H9 (cell line): ENCODE measurements around the gene DLX5. TPM values are rescaled to one million over a fixed set of nuclear protein-coding genes. Genes with fewer than 3 reads are reported as not detected.

Experiments used
- DNase-seq: peaks from one replicate; pipeline ENCODE4 v3.0.0-alpha.2; 2017
- H2AFZ ChIP-seq: one replicate; pipeline ENCODE4 v1.6.1; 2013; ENCODE audit warnings: mild to moderate bottlenecking, low read length, control low read depth, moderate library complexity
- H2AK5ac ChIP-seq: 2 replicates; pipeline ENCODE4 v1.6.1; 2013; ENCODE audit warnings: low read length, control low read depth, mixed read lengths; ENCODE audit not compliant: insufficient read length
- H2BK120ac ChIP-seq: one replicate; pipeline ENCODE4 v1.6.1; 2013; ENCODE audit warnings: low read depth, mild to moderate bottlenecking, low read length, control low read depth, inconsistent platforms; ENCODE audit not compliant: poor library complexity, severe bottlenecking
- H2BK12ac ChIP-seq: 2 replicates; pipeline ENCODE4 v1.6.1; 2013; ENCODE audit warnings: low read length, control low read depth, mixed read lengths, low read depth; ENCODE audit not compliant: insufficient read length
- H2BK15ac ChIP-seq: 2 replicates; pipeline ENCODE4 v1.6.1; 2013; ENCODE audit warnings: low read depth, low read length, control low read depth
- H2BK20ac ChIP-seq: one replicate; pipeline ENCODE4 v1.6.1; 2013; ENCODE audit warnings: low read depth, mild to moderate bottlenecking, low read length, control low read depth, inconsistent platforms; ENCODE audit not compliant: poor library complexity, severe bottlenecking
- H2BK5ac ChIP-seq: 2 replicates; pipeline ENCODE4 v1.6.1; 2013; ENCODE audit warnings: low read length, control low read depth, mixed read lengths; ENCODE audit not compliant: insufficient read length
- H3K14ac ChIP-seq: 2 replicates; pipeline ENCODE4 v1.6.1; 2013; ENCODE audit warnings: low read length, control low read depth; ENCODE audit not compliant: insufficient read depth
- H3K18ac ChIP-seq: 2 replicates; pipeline ENCODE4 v1.6.1; 2013; ENCODE audit warnings: low read depth, mild to moderate bottlenecking, mixed read lengths, low read length, control low read depth; ENCODE audit not compliant: insufficient read length
- H3K23ac ChIP-seq: 2 replicates; pipeline ENCODE4 v1.6.1; 2013; ENCODE audit warnings: low read length, control low read depth, mixed read lengths, low read depth; ENCODE audit not compliant: insufficient read length
- H3K23me2 ChIP-seq: 2 replicates; pipeline ENCODE4 v1.6.1; 2013; ENCODE audit warnings: low read depth, mild to moderate bottlenecking, mixed read lengths, low read length, control low read depth; ENCODE audit not compliant: insufficient read length, poor library complexity, severe bottlenecking
- H3K27ac ChIP-seq: 2 replicates; pipeline ENCODE4 v1.5.1; 2013; ENCODE audit warnings: low read length, control low read depth, mixed read lengths, low read depth; ENCODE audit not compliant: insufficient read length
- H3K27me3 ChIP-seq: 2 replicates; pipeline ENCODE4 v1.6.1; 2013; ENCODE audit warnings: low read length, control low read depth, inconsistent platforms; ENCODE audit not compliant: insufficient read depth
- H3K4ac ChIP-seq: 2 replicates; pipeline ENCODE4 v1.6.1; 2013; ENCODE audit warnings: low read depth, mild to moderate bottlenecking, control low read depth, inconsistent platforms, low read length, moderate library complexity
- H3K4me1 ChIP-seq: 2 replicates; pipeline ENCODE4 v1.6.1; 2013; ENCODE audit warnings: low read length, control low read depth, inconsistent platforms; ENCODE audit not compliant: insufficient read depth
- H3K4me2 ChIP-seq: 2 replicates; pipeline ENCODE4 v1.6.1; 2013; ENCODE audit warnings: low read length, control low read depth, mixed read lengths; ENCODE audit not compliant: insufficient read length, insufficient read depth
- H3K56ac ChIP-seq: 2 replicates; pipeline ENCODE4 v1.6.1; 2013; ENCODE audit warnings: low read depth, mild to moderate bottlenecking, mixed read lengths, low read length, control low read depth; ENCODE audit not compliant: insufficient read length
- H3K79me1 ChIP-seq: 2 replicates; pipeline ENCODE4 v1.6.1; 2013; ENCODE audit warnings: low read depth, mild to moderate bottlenecking, moderate library complexity, low read length, control low read depth, inconsistent platforms; ENCODE audit not compliant: insufficient read depth, poor library complexity, severe bottlenecking
- H3K79me2 ChIP-seq: 2 replicates; pipeline ENCODE4 v1.6.1; 2013; ENCODE audit warnings: low read length, control low read depth, inconsistent platforms; ENCODE audit not compliant: insufficient read depth
- H3K9ac ChIP-seq: 2 replicates; pipeline ENCODE4 v1.6.1; 2013; ENCODE audit warnings: low read length, control low read depth, mixed read lengths; ENCODE audit not compliant: insufficient read length; ENCODE audit errors: extremely low read depth
- H3K9me3 ChIP-seq: one replicate; pipeline ENCODE4 v1.6.1; 2013; ENCODE audit warnings: low read depth, low read length, inconsistent platforms; ENCODE audit not compliant: control insufficient read depth
- H3T11ph ChIP-seq: one replicate; pipeline ENCODE4 v1.6.1; 2013; ENCODE audit warnings: mild to moderate bottlenecking, low read length, control low read depth, inconsistent platforms
- H4K20me1 ChIP-seq: one replicate; pipeline ENCODE4 v1.6.1; 2013; ENCODE audit not compliant: control insufficient read depth, insufficient read length, insufficient read depth
- H4K5ac ChIP-seq: 2 replicates; pipeline ENCODE4 v1.6.1; 2013; ENCODE audit warnings: low read depth, mild to moderate bottlenecking, mixed read lengths, low read length, control low read depth; ENCODE audit not compliant: insufficient read length
- H4K8ac ChIP-seq: replicated peaks from 2 replicates; pipeline ENCODE4 v1.6.1; 2013; ENCODE audit warnings: low read length, control low read depth, mixed read lengths, low read depth; ENCODE audit not compliant: insufficient read length
- H4K91ac ChIP-seq: 2 replicates; pipeline ENCODE4 v1.6.1; 2013; ENCODE audit warnings: low read depth, mild to moderate bottlenecking, moderate library complexity, mixed read lengths, low read length, control low read depth; ENCODE audit not compliant: insufficient read length
- H3K27ac Mint-ChIP-seq, 3 experiments: 2 replicates in 2 of 3; 3 replicates in 1 of 3; pipeline ENCODE4 v1.8.0; 2020 to 2021; ENCODE audit warnings: mixed read lengths in 3 of 3, mild to moderate bottlenecking in 1 of 3, moderate library complexity in 1 of 3
- H3K27me3 Mint-ChIP-seq: 2 replicates; pipeline ENCODE4 v1.8.0; 2021; ENCODE audit warnings: low read depth, mild to moderate bottlenecking, moderate library complexity, mixed read lengths
- H3K36me3 Mint-ChIP-seq, 3 experiments: 2 replicates in 2 of 3; 3 replicates in 1 of 3; pipeline ENCODE4 v1.8.0; 2020 to 2021; ENCODE audit warnings: low read depth in 3 of 3, mixed read lengths in 3 of 3; ENCODE audit not compliant: insufficient read depth in 1 of 3
- H3K4me1 Mint-ChIP-seq, 2 experiments: 2 replicates each; pipeline ENCODE4 v1.8.0; 2020; ENCODE audit warnings: mixed read lengths in 2 of 2
- H3K4me3 Mint-ChIP-seq, 2 experiments: 2 replicates in 1 of 2; 3 replicates in 1 of 2; pipeline ENCODE4 v1.8.0; 2020 to 2021; ENCODE audit warnings: mild to moderate bottlenecking in 2 of 2, mixed read lengths in 2 of 2, moderate library complexity in 1 of 2
- H3K9me3 Mint-ChIP-seq, 2 experiments: 2 replicates in 1 of 2; 3 replicates in 1 of 2; pipeline ENCODE4 v1.8.0; 2020; ENCODE audit warnings: mild to moderate bottlenecking in 2 of 2, mixed read lengths in 2 of 2, moderate library complexity in 1 of 2
- CTCF ChIP-seq: fragments of 200-600 bp; sonication (generic); conservative IDR thresholded peaks from 3 replicates; pipeline ENCODE4 v1.8.0; 2021; ENCODE audit warnings: antibody characterized with exemption, mild to moderate bottlenecking
- WGBS: extraction: QIAGEN DNeasy Blood & Tissue Kit; methylation state at CpG from one replicate; pipeline ENCODE4 v1.1.7; 2013; ENCODE audit warnings: missing lambda C conversion rate, low lambda C conversion rate, mixed read lengths; ENCODE audit not compliant: insufficient read length; ENCODE audit errors: extremely low coverage; 5-methylcytosine and 5-hydroxymethylcytosine counted together
- total RNA-seq: library from RNA; stranded (reverse); gene quantifications from 2 replicates; pipeline ENCODE4 v1.2.1, GENCODE V29; 2021

Gene DLX5
- total RNA-seq, 1 experiment from 2014 or later = 0.22 TPM

GRCh38 chr7:96991546-96992191, 33.0 kb downstream of the DLX5 start:
- Histone ChIP-seq H3K18ac (no peak overlapping the region), H3K14ac (no peak overlapping the region), H3K9me3 (no peaks in the 10 kb centered on the region), H2BK12ac (no peak overlapping the region), H3K79me2 (no peaks in the 10 kb centered on the region), H4K20me1 (no peaks in the 10 kb centered on the region), H2BK120ac (no peak overlapping the region), H2AFZ (no peak overlapping the region), H2BK15ac (no peak overlapping the region), H3K9ac (no peak overlapping the region), H4K8ac (no peak overlapping the region), H3K27me3 (peaks cover 81% of the 10 kb centered on the region), H3T11ph (no peak overlapping the region), H3K79me1 (no peaks in the 10 kb centered on the region), H4K91ac (no peak overlapping the region), H3K4me1 (peaks cover 2% of the 10 kb centered on the region), H3K27ac (no peak overlapping the region), H2BK5ac (no peak overlapping the region), H3K4me2 (peak overlapping the region; percentile 58), H3K23me2 (peaks cover 15% of the 10 kb centered on the region), H3K56ac (no peak overlapping the region), H4K5ac (no peak overlapping the region), H2AK5ac (no peak overlapping the region), H3K4ac (no peak overlapping the region), H2BK20ac (no peak overlapping the region), H3K23ac (no peak overlapping the region)
- no peak for TF ChIP-seq CTCF
- H3K4me1 Mint-ChIP-seq = peaks cover 26 to 66% of the 10 kb centered on the region in 2 experiments
- H3K9me3 Mint-ChIP-seq = peaks cover 0 to 12% of the 10 kb centered on the region in 2 experiments; a peak in 4 of 5 replicates
- peaks cover 100% of the 10 kb centered on the region for H3K27me3 Mint-ChIP-seq
- no peak overlapping the region for H3K27ac Mint-ChIP-seq
- H3K4me3 Mint-ChIP-seq = peak overlapping the region in 1 of 2 experiments; percentile 87; a peak in 2 of 5 replicates
- WGBS = no CpG with 5 or more reads among the region's 13 CpGs
- no peak for DNase-seq
- H3K36me3 Mint-ChIP-seq = no peaks in the 10 kb centered on the region
